HuH-7 (cell line): ENCODE measurements around the gene CSRNP2.
"Not testable (repeated sequence)": the region's sequence is repeated elsewhere in the genome, so short reads cannot be mapped to it uniquely, and the experiment has no call there.

Experiments
- DNase-seq: peaks from one replicate; pipeline ENCODE4 v3.0.0; 2011; ENCODE audit warnings: low spot score

The CSRNP2 gene

GRCh38 chr12:51083126-51083833 is at the start of gene CSRNP2:
Gene CSRNP2, minus strand, starts transcription at chr12:51083596. Its CDS starts 7,035 bp downstream, at chr12:51076561.
- DNase-seq = peak; percentile 98

GRCh38 chr12:51132693-51133092 is 49.3 kb upstream of the CSRNP2 start:
- no peak for DNase-seq

GRCh38 chr12:51131745-51132521 is 48.5 kb upstream of the CSRNP2 start:
- DNase-seq = no peak

GRCh38 chr12:51128919-51129318 is 45.5 kb upstream of the CSRNP2 start:
- DNase-seq = no peak

GRCh38 chr12:51127050-51127729 is 43.8 kb upstream of the CSRNP2 start:
- no peak for DNase-seq

- no peak for DNase-seq
These were observed 42.9 kb upstream of the CSRNP2 start for GRCh38 chr12:51126297-51126696.

GRCh38 chr12:51124504-51124903 is 41.1 kb upstream of the CSRNP2 start:
- no peak for DNase-seq

GRCh38 chr12:51122844-51123243 is 39.4 kb upstream of the CSRNP2 start:
- DNase-seq = no peak

GRCh38 chr12:51118706-51119105 is 35.3 kb upstream of the CSRNP2 start:
- DNase-seq = no peak

- DNase-seq = no peak
These were observed 32.1 kb upstream of the CSRNP2 start for GRCh38 chr12:51115533-51115932.

GRCh38 chr12:51108136-51108535 is 24.7 kb upstream of the CSRNP2 start:
- DNase-seq = no peak

- no peak for DNase-seq
These were observed 20.6 kb upstream of the CSRNP2 start for GRCh38 chr12:51103977-51104376.

GRCh38 chr12:51098611-51099010 is 15.2 kb upstream of the CSRNP2 start:
- DNase-seq = no peak

- no peak for DNase-seq
These were observed 7.4 kb upstream of the CSRNP2 start for GRCh38 chr12:51090705-51091229.

- no peak for DNase-seq
These were observed 4.4 kb upstream of the CSRNP2 start for GRCh38 chr12:51087818-51088217.

GRCh38 chr12:51086933-51087332 is 3.5 kb upstream of the CSRNP2 start:
- no peak for DNase-seq

GRCh38 chr12:51085757-51086156 is 2.4 kb upstream of the CSRNP2 start:
- no peak for DNase-seq

GRCh38 chr12:51082561-51083125 is 753 bp downstream of the CSRNP2 start:
- DNase-seq = peak; percentile 40

GRCh38 chr12:51081421-51081820 is 2.0 kb downstream of the CSRNP2 start:
- DNase-seq = no peak

GRCh38 chr12:51080136-51080535 is 3.3 kb downstream of the CSRNP2 start:
- no peak for DNase-seq

GRCh38 chr12:51078866-51079265 is 4.5 kb downstream of the CSRNP2 start:
- DNase-seq = not testable (repeated sequence)

GRCh38 chr12:51078346-51078745 is 5.0 kb downstream of the CSRNP2 start:
- DNase-seq = not testable (repeated sequence)
